Activated CD4-positive, alpha-beta memory T cell treated with anti-CD3 and anti-CD28 coated beads, Interleukin-2, amount 10 ng/mL, durations not matched to agents 7 days and 5 days (primary cell): ENCODE data around the gene CCDC180. TPM values are rescaled to one million over a fixed set of nuclear protein-coding genes. Genes with fewer than 3 reads are reported as not detected.

Experiments
- CTCF ChIA-PET: fragments of 350-600 bp; sonication (Branson Sonifier 250); formaldehyde crosslinking; loops from one replicate; lab custom pipeline; 2021; ENCODE audit warnings: antibody characterized with exemption, inconsistent platforms; lab: Charles Lee
- POLR2A ChIA-PET: fragments of 350-600 bp; sonication (Branson Sonifier 250); formaldehyde crosslinking; loops from one replicate; lab custom pipeline; 2021; ENCODE audit warnings: antibody characterized with exemption; lab: Charles Lee
- DNase-seq: peaks from one replicate; pipeline ENCODE4 v3.0.0-alpha.2; 2020
- H3K27ac Mint-ChIP-seq: one replicate; pipeline ENCODE4 v1.8.0; 2021; ENCODE audit warnings: mild to moderate bottlenecking, mixed read lengths
- H3K27me3 Mint-ChIP-seq: one replicate; pipeline ENCODE4 v1.8.0; 2021; ENCODE audit warnings: mixed read lengths
- H3K36me3 Mint-ChIP-seq: one replicate; pipeline ENCODE4 v1.8.0; 2021; ENCODE audit warnings: low read depth, mixed read lengths
- H3K4me1 Mint-ChIP-seq: one replicate; pipeline ENCODE4 v1.8.0; 2021; ENCODE audit warnings: mixed read lengths
- H3K4me3 Mint-ChIP-seq: one replicate; pipeline ENCODE4 v1.8.0; 2021; ENCODE audit warnings: mild to moderate bottlenecking, mixed read lengths
- H3K9me3 Mint-ChIP-seq: one replicate; pipeline ENCODE4 v1.8.0; 2021; ENCODE audit warnings: mixed read lengths
- total RNA-seq, 2 experiments: library from RNA; stranded (reverse); gene quantifications; one replicate each; pipeline ENCODE4 v1.2.3, GENCODE V29; 2021

The CCDC180 gene
- total RNA-seq, 2 experiments from 2014 or later: 3.3 to 5.1 TPM

- CTCF ChIA-PET: no interaction called here
Observed at GRCh38 chr9:97349400-97349799, 41.9 kb downstream of the CCDC180 start.

GRCh38 chr9:97354637-97355036, 47.2 kb downstream of the CCDC180 start:
- H3K4me1 Mint-ChIP-seq: no peaks in the 10 kb centered on the region
- no peak overlapping the region for H3K27ac Mint-ChIP-seq
- H3K27me3 Mint-ChIP-seq: no peaks in the 10 kb centered on the region
- POLR2A ChIA-PET: no interaction called here
- no peak for DNase-seq
- no peaks in the 10 kb centered on the region for H3K9me3 Mint-ChIP-seq
- CTCF ChIA-PET: interaction anchor here (1.5 kb wide), 1 partner anchor 34 kb away, joined by 3 read pairs; no protein-coding TSS in a partner anchor
- no peak overlapping the region for H3K4me3 Mint-ChIP-seq
- H3K36me3 Mint-ChIP-seq: no peaks in the 10 kb centered on the region

More at GRCh38 chr9:97349400-97349799, 41.9 kb downstream of the CCDC180 start:
- POLR2A ChIA-PET: no interaction called here
- Mint-ChIP-seq H3K36me3 (no peaks in the 10 kb centered on the region), H3K9me3 (no peaks in the 10 kb centered on the region), H3K27me3 (no peaks in the 10 kb centered on the region), H3K4me3 (no peak overlapping the region), H3K27ac (no peak overlapping the region), H3K4me1 (no peaks in the 10 kb centered on the region)
- no peak for DNase-seq

GRCh38 chr9:97357056-97357455, 49.6 kb downstream of the CCDC180 start:
- H3K4me3 Mint-ChIP-seq: no peak overlapping the region
- H3K4me1 Mint-ChIP-seq: no peaks in the 10 kb centered on the region
- H3K36me3 Mint-ChIP-seq: no peaks in the 10 kb centered on the region
- no peaks in the 10 kb centered on the region for H3K27me3 Mint-ChIP-seq
- no peak overlapping the region for H3K27ac Mint-ChIP-seq
- POLR2A ChIA-PET: no interaction called here
- DNase-seq: no peak
- H3K9me3 Mint-ChIP-seq: no peaks in the 10 kb centered on the region
- CTCF ChIA-PET: no interaction called here

Other genes with a start within 250 kb of the CCDC180 start
- 10 to 100 TPM; 19.4 to 19.8 TPM for gene TDRD7, start 104.4 kb downstream of the CCDC180 start, total RNA-seq
- gene TMOD1, start 194.0 kb downstream of the CCDC180 start, total RNA-seq: 1 to 10 TPM; 1.5 to 1.8 TPM